ENCODE measurements around the gene FARS2.

FARS2 gene

DNA sequence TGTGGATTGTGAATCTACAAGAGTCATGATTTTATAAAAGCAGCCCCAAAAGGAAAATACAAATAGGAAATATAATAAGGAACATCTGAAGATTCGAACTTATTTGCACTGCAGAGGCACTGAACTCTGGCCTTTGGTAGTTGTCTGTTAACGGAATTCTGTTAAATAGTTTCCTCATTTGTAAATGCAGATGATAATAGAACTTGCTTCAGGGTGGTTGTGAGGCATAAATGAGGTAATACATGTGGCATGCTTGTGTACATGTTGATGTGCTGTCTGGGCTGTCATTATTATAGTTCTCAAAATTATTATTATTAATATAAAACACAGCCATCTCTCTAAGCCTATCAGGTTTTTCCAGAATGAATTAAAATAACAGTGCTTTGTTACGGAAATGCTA, 443.4 kb downstream of the FARS2 start:
- H3K27ac ChIP-seq, result no peak overlapping the region
- TF ChIP-seq, protein P1, sequence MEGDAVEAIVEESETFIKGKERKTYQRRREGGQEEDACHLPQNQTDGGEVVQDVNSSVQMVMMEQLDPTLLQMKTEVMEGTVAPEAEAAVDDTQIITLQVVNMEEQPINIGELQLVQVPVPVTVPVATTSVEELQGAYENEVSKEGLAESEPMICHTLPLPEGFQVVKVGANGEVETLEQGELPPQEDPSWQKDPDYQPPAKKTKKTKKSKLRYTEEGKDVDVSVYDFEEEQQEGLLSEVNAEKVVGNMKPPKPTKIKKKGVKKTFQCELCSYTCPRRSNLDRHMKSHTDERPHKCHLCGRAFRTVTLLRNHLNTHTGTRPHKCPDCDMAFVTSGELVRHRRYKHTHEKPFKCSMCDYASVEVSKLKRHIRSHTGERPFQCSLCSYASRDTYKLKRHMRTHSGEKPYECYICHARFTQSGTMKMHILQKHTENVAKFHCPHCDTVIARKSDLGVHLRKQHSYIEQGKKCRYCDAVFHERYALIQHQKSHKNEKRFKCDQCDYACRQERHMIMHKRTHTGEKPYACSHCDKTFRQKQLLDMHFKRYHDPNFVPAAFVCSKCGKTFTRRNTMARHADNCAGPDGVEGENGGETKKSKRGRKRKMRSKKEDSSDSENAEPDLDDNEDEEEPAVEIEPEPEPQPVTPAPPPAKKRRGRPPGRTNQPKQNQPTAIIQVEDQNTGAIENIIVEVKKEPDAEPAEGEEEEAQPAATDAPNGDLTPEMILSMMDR (conservative IDR thresholded peaks at IDR 0.05), result no peak
- TF ChIP-seq ZFX (IDR thresholded peaks at IDR 0.05), result no peak

- no peak overlapping the region for H3K27ac ChIP-seq
- TF ChIP-seq, protein P1 (conservative IDR thresholded peaks at IDR 0.05), result no peak
- no peak for TF ChIP-seq ZFX (IDR thresholded peaks at IDR 0.05)
Observed at GRCh38 chr6:5705252-5705651, 443.9 kb downstream of the FARS2 start.

- TF ChIP-seq ZFX (IDR thresholded peaks at IDR 0.05), result no peak
- TF ChIP-seq, protein P1 (conservative IDR thresholded peaks at IDR 0.05), result no peak
- H3K27ac ChIP-seq, result no peak overlapping the region
Observed at GRCh38 chr6:5706124-5707033, 445.1 kb downstream of the FARS2 start.

GRCh38 chr6:5707281-5708045, 446.1 kb downstream of the FARS2 start:
- TF ChIP-seq, protein P1 (conservative IDR thresholded peaks at IDR 0.05), result no peak
- no peak for TF ChIP-seq ZFX (IDR thresholded peaks at IDR 0.05)
- no peak overlapping the region for H3K27ac ChIP-seq

DNA sequence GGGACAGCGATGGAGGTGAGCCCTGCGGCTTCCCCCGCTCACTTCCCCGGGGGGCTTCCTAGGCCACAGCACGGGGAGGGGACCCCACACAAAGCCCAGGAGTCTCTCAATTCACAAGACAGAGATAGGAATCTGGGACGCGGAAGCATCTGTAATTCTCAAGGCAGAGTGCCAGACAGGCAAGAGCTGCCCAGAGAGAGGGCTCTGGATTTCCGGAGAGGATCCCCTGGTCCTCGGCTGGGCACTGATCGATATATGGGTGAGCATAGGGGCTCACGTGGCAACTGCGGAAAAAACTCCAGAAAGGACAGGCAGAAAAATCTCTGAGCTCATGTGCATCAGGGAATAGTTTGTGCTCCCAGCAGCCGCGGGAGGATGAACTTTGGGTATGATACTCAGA, 449.2 kb downstream of the FARS2 start:
- no peak overlapping the region for H3K27ac ChIP-seq
- TF ChIP-seq ZFX (IDR thresholded peaks at IDR 0.05), result no peak
- TF ChIP-seq, protein P1 (conservative IDR thresholded peaks at IDR 0.05), result no peak

GRCh38 chr6:5710936-5711335, 449.6 kb downstream of the FARS2 start:
- TF ChIP-seq ZFX (IDR thresholded peaks at IDR 0.05), result no peak
- TF ChIP-seq, protein P1 (conservative IDR thresholded peaks at IDR 0.05), result no peak
- no peak overlapping the region for H3K27ac ChIP-seq
